Keratinocyte (primary cell): ENCODE data around the gene POLE3. TPM values are rescaled to one million over a fixed set of nuclear protein-coding genes. Genes with fewer than 3 reads are reported as not detected.

ENCODE experiments used
- DNase-seq: peaks from one replicate; pipeline ENCODE4 v3.0.0-alpha.2; 2011; ENCODE audit warnings: low read depth, missing footprints, low spot score
- FAIRE-seq: peaks from 2 replicates; lab custom pipeline; 2011; peaks lifted over from hg19 to GRCh38; lab: Jason Lieb, UNC
- H2AFZ ChIP-seq: 2 replicates; pipeline ENCODE4 v1.6.0; 2012; ENCODE audit warnings: low read length, control low read depth, inconsistent platforms; ENCODE audit not compliant: control insufficient read depth
- H3K27ac ChIP-seq: 2 replicates; pipeline ENCODE4 v1.5.1; 2011; ENCODE audit warnings: low read length; ENCODE audit not compliant: control insufficient read depth, insufficient read depth
- H3K27me3 ChIP-seq: 3 replicates; pipeline ENCODE4 v1.6.0; 2011; ENCODE audit warnings: low read length; ENCODE audit not compliant: control insufficient read depth, insufficient read depth; ENCODE audit errors: extremely low read depth
- H3K36me3 ChIP-seq, 2 experiments: 2 replicates in 1 of 2; 3 replicates in 1 of 2; pipeline ENCODE4 v1.5.1; 2011; ENCODE audit warnings: low read length in 2 of 2, mild to moderate bottlenecking in 1 of 2; ENCODE audit not compliant: control insufficient read depth in 2 of 2, insufficient read depth in 2 of 2; ENCODE audit errors: extremely low read depth in 1 of 2
- H3K4me1 ChIP-seq: 3 replicates; pipeline ENCODE4 v1.5.1; 2011; ENCODE audit warnings: low read length; ENCODE audit not compliant: control insufficient read depth, insufficient read depth; ENCODE audit errors: extremely low read depth
- H3K4me2 ChIP-seq: 3 replicates; pipeline ENCODE4 v1.6.0; 2011; ENCODE audit warnings: low read depth, low read length; ENCODE audit not compliant: control insufficient read depth, insufficient read depth; ENCODE audit errors: extremely low read depth
- H3K4me3 ChIP-seq, 3 experiments: fragments of 200-600 bp in 1 of 3; sonication (generic) in 1 of 3; 2 replicates in 2 of 3; 3 replicates in 1 of 3; pipeline ENCODE4 v1.5.1; 2011 to 2016; ENCODE audit warnings: low read length in 3 of 3, mild to moderate bottlenecking in 3 of 3, control low read depth in 2 of 3, inconsistent platforms in 1 of 3, low read depth in 1 of 3, mixed read lengths in 1 of 3, mixed run types in 1 of 3, moderate library complexity in 1 of 3; ENCODE audit not compliant: control insufficient read depth in 2 of 3, insufficient read depth in 2 of 3; ENCODE audit errors: extremely low read depth in 1 of 3
- H3K79me2 ChIP-seq: 2 replicates; pipeline ENCODE4 v1.6.0; 2012; ENCODE audit warnings: low read length; ENCODE audit not compliant: control insufficient read depth, insufficient read depth
- H3K9ac ChIP-seq: 3 replicates; pipeline ENCODE4 v1.6.0; 2011; ENCODE audit warnings: low read length; ENCODE audit not compliant: control insufficient read depth, insufficient read depth; ENCODE audit errors: extremely low read depth
- H3K9me1 ChIP-seq: 3 replicates; pipeline ENCODE4 v1.6.0; 2011; ENCODE audit warnings: low read length; ENCODE audit not compliant: control insufficient read depth, insufficient read depth; ENCODE audit errors: extremely low read depth
- H3K9me3 ChIP-seq: 2 replicates; pipeline ENCODE4 v1.5.1; 2012; ENCODE audit warnings: low read depth, low read length; ENCODE audit not compliant: control insufficient read depth
- H4K20me1 ChIP-seq: 3 replicates; pipeline ENCODE4 v1.6.0; 2011; ENCODE audit warnings: low read length; ENCODE audit not compliant: control insufficient read depth, insufficient read depth; ENCODE audit errors: extremely low read depth
- CTCF ChIP-seq, 3 experiments: IDR thresholded peaks in 1 of 3; conservative IDR thresholded peaks in 1 of 3; optimal IDR thresholded peaks in 1 of 3; 2 replicates in 2 of 3; 3 replicates in 1 of 3; pipeline versions ENCODE3 to v1.5.1; 2011; ENCODE audit warnings: low read length in 3 of 3, mild to moderate bottlenecking in 3 of 3, moderate library complexity in 2 of 3, control low read depth in 1 of 3, inconsistent platforms in 1 of 3; ENCODE audit not compliant: insufficient read depth in 2 of 3; ENCODE audit errors: extremely low read depth in 1 of 3
- EZH2 ChIP-seq: IDR thresholded peaks from one replicate; pipeline ENCODE4 v1.6.1; 2012; ENCODE audit warnings: inconsistent platforms, mild to moderate bottlenecking, low read length, moderate library complexity
- dilution Hi-C: fragments of 300-500 bp; cut with MboI; formaldehyde crosslinking; loops from one replicate; pipeline ENCODE4 v1.7.0; 2020; ENCODE audit warnings: low sequenced_read_pairs; ENCODE audit not compliant: extremely low pct_ligation_motif_present
- polyA plus RNA-seq, 5 experiments: library from polyadenylated mRNA; depleted of rRNA in 3 of 5; stranded (reverse) in 3 of 5; stranded (forward) in 1 of 5; unstranded in 1 of 5; fragments of >200 nt; gene quantifications; 1 replicate in 1 of 5; 2 replicates in 3 of 5; 3 replicates in 1 of 5; pipeline versions ENCODE4 v1.2.1 to v1.2.3, GENCODE V29; 2011 to 2012; ENCODE audit warnings: missing spikeins in 2 of 5, low read depth in 1 of 5, low replicate concordance in 1 of 5

POLE3 gene
- polyA plus RNA-seq, 1 donor (not counting 4 experiments of a cell fraction or from before 2014, with no cell fraction given), result 77.2 TPM

GRCh38 chr9:113454914-113455761 is 44.7 kb upstream of the POLE3 start:
- H3K79me2 ChIP-seq, result no peaks in the 10 kb centered on the region
- TF ChIP-seq CTCF (optimal IDR thresholded peaks at IDR 0.05 in 1 of 3, IDR thresholded peaks at IDR 0.05 in 1 of 3, conservative IDR thresholded peaks at IDR 0.05 in 1 of 3; ENCODE audit: extremely low read depth in 1 of 3, insufficient read depth in 2 of 3, low read length in 3 of 3), result no peak
- FAIRE-seq (peak; percentile 67), DNase-seq (no peak)
- no peaks in the 10 kb centered on the region for H3K36me3 ChIP-seq
- peaks cover 10% of the 10 kb centered on the region for H3K4me1 ChIP-seq
- dilution Hi-C loops, result no loop called here
- no peaks in the 10 kb centered on the region for H3K9me3 ChIP-seq
- H3K4me2 ChIP-seq, result no peak overlapping the region
- no peak overlapping the region for H3K4me3 ChIP-seq
- H3K27ac ChIP-seq, result no peak overlapping the region
- H3K9me1 ChIP-seq, result no peaks in the 10 kb centered on the region
- H4K20me1 ChIP-seq, result no peaks in the 10 kb centered on the region
- H3K9ac ChIP-seq, result no peak overlapping the region
- peak overlapping the region; percentile 70 for H2AFZ ChIP-seq
- no peaks in the 10 kb centered on the region for H3K27me3 ChIP-seq

GRCh38 chr9:113452113-113452605 is 41.7 kb upstream of the POLE3 start:
- no peak for TF ChIP-seq CTCF (optimal IDR thresholded peaks at IDR 0.05 in 1 of 3, IDR thresholded peaks at IDR 0.05 in 1 of 3, conservative IDR thresholded peaks at IDR 0.05 in 1 of 3; ENCODE audit: extremely low read depth in 1 of 3, insufficient read depth in 2 of 3, low read length in 3 of 3)
- TF ChIP-seq EZH2, result no peak
- no peak overlapping the region for H3K27ac ChIP-seq

More at GRCh38 chr9:113452113-113452605, 41.7 kb upstream of the POLE3 start:
- Histone ChIP-seq H4K20me1 (no peaks in the 10 kb centered on the region), H3K36me3 (no peaks in the 10 kb centered on the region), H3K9me3 (no peaks in the 10 kb centered on the region), H3K4me2 (no peak overlapping the region), H3K9me1 (no peaks in the 10 kb centered on the region), H3K79me2 (no peaks in the 10 kb centered on the region), H3K9ac (no peak overlapping the region), H3K27me3 (no peaks in the 10 kb centered on the region), H2AFZ (no peak overlapping the region), H3K4me1 (peaks cover 10% of the 10 kb centered on the region), H3K4me3 (no peak overlapping the region)
- DNase-seq (no peak), FAIRE-seq (no peak)
- dilution Hi-C loops, result no loop called here
